B cell (primary cell): ENCODE data around the gene ZNF836. TPM values are rescaled to one million over a fixed set of nuclear protein-coding genes. Genes with fewer than 3 reads are reported as not detected.
"Not testable (repeated sequence)": the region's sequence is repeated elsewhere in the genome, so short reads cannot be mapped to it uniquely, and the experiment has no call there.

Experiments used
- ATAC-seq: fragments of 200-7000 bp; cut with Tn5 transposase; one replicate; pipeline ENCODE4 v1.10.0; 2021; ENCODE audit warnings: low read depth, mild to moderate bottlenecking, moderate number of reproducible peaks, moderate library complexity
- CTCF ChIA-PET: fragments of 350-600 bp; sonication (Branson Sonifier 250); formaldehyde crosslinking; loops from one replicate; lab custom pipeline; 2021; ENCODE audit warnings: antibody characterized with exemption, inconsistent platforms; lab: Charles Lee
- POLR2A ChIA-PET: fragments of 350-600 bp; sonication (Branson Sonifier 250); formaldehyde crosslinking; loops from one replicate; lab custom pipeline; 2021; ENCODE audit warnings: antibody characterized with exemption; lab: Charles Lee
- DNase-seq: peaks from one replicate; pipeline ENCODE4 v3.0.0; 2013
- H2AFZ ChIP-seq: 2 replicates; pipeline ENCODE4 v1.6.1; 2012; ENCODE audit warnings: mild to moderate bottlenecking, low read depth, low read length; ENCODE audit not compliant: insufficient read depth, poor library complexity, severe bottlenecking
- H3K27ac ChIP-seq, 2 donors: 1 replicate in 1 of 2; 2 replicates in 1 of 2; pipeline ENCODE4 v1.5.1; 2012 to 2013; ENCODE audit warnings: low read length in 2 of 2, mild to moderate bottlenecking in 2 of 2, moderate library complexity in 1 of 2
- H3K27me3 ChIP-seq, 4 experiments: fragments of 200-600 bp in 1 of 4; sonication (generic) in 1 of 4; replicated peaks in 1 of 4; 1 replicate in 2 of 4; 2 replicates in 2 of 4; pipeline versions ENCODE4 v1.6.1 to v1.7.0; 2013 to 2016; ENCODE audit warnings: low read length in 3 of 4, mild to moderate bottlenecking in 2 of 4, mixed read lengths in 1 of 4, moderate library complexity in 1 of 4; ENCODE audit not compliant: insufficient read depth in 4 of 4, control insufficient read depth in 3 of 4; ENCODE audit errors: control extremely low read depth in 1 of 4
- H3K36me3 ChIP-seq, 2 experiments: replicated peaks in 1 of 2; 1 replicate in 1 of 2; 2 replicates in 1 of 2; pipeline versions ENCODE4 v1.6.1 to v1.7.1; 2013; ENCODE audit warnings: low read length in 1 of 2; ENCODE audit not compliant: insufficient read depth in 2 of 2, control insufficient read depth in 1 of 2; ENCODE audit errors: control extremely low read depth in 1 of 2, extremely low read depth in 1 of 2
- H3K4me1 ChIP-seq, 2 donors: fragments of 200-600 bp in 1 of 2; sonication (generic) in 1 of 2; 1 replicate in 1 of 2; 2 replicates in 1 of 2; pipeline versions ENCODE4 v1.5.1 to v1.6.1; 2013 to 2017; ENCODE audit warnings: low read length in 2 of 2; ENCODE audit not compliant: control insufficient read depth in 2 of 2, insufficient read depth in 2 of 2
- H3K4me2 ChIP-seq: replicated peaks from 2 replicates; pipeline ENCODE3; 2012; ENCODE audit warnings: mild to moderate bottlenecking, low read depth, low read length; ENCODE audit not compliant: poor library complexity, severe bottlenecking
- H3K4me3 ChIP-seq, 5 experiments: fragments of 200-600 bp in 1 of 5; sonication (generic) in 1 of 5; 1 replicate in 3 of 5; 2 replicates in 2 of 5; pipeline versions ENCODE4 v1.5.1 to v1.7.0; 2011 to 2016; ENCODE audit warnings: low read length in 4 of 5, mild to moderate bottlenecking in 4 of 5, low read depth in 2 of 5, control low read depth in 1 of 5, moderate library complexity in 1 of 5; ENCODE audit not compliant: insufficient read depth in 1 of 5; ENCODE audit errors: control extremely low read depth in 1 of 5, extremely low read depth in 1 of 5
- H3K79me2 ChIP-seq: fragments of 200-600 bp; sonication (generic); one replicate; pipeline ENCODE4 v1.6.0; 2016; ENCODE audit warnings: low read length; ENCODE audit not compliant: control insufficient read depth, insufficient read depth
- H3K9ac ChIP-seq: fragments of 200-600 bp; sonication (generic); 2 replicates; pipeline ENCODE4 v1.6.1; 2017; ENCODE audit warnings: mild to moderate bottlenecking, low read length, moderate library complexity
- H3K9me3 ChIP-seq, 3 donors: one replicate each; pipeline versions ENCODE4 v1.6.1 to v1.7.1; 2013; ENCODE audit warnings: low read length in 2 of 3; ENCODE audit not compliant: control insufficient read depth in 2 of 3, insufficient read depth in 1 of 3; ENCODE audit errors: control extremely low read depth in 1 of 3
- H4K20me1 ChIP-seq: 2 replicates; pipeline ENCODE4 v1.6.0; 2012; ENCODE audit warnings: mild to moderate bottlenecking, low read length; ENCODE audit not compliant: insufficient read depth, control insufficient read depth, poor library complexity, severe bottlenecking
- H3K27ac Mint-ChIP-seq: one replicate; pipeline ENCODE4 v1.8.0; 2021; ENCODE audit warnings: mixed read lengths
- H3K27me3 Mint-ChIP-seq: one replicate; pipeline ENCODE4 v1.8.0; 2021; ENCODE audit warnings: mixed read lengths
- H3K4me1 Mint-ChIP-seq: one replicate; pipeline ENCODE4 v1.8.0; 2021; ENCODE audit warnings: mixed read lengths
- H3K4me3 Mint-ChIP-seq: one replicate; pipeline ENCODE4 v1.8.0; 2021; ENCODE audit warnings: mixed read lengths
- H3K9me3 Mint-ChIP-seq: one replicate; pipeline ENCODE4 v1.8.0; 2022; ENCODE audit warnings: mixed read lengths; ENCODE audit not compliant: insufficient read depth
- CTCF ChIP-seq: fragments of 200-600 bp; IDR thresholded peaks from one replicate; pipeline ENCODE4 v1.8.0; 2022; ENCODE audit warnings: antibody characterized with exemption, mild to moderate bottlenecking
- EZH2 ChIP-seq: IDR thresholded peaks from 2 replicates; pipeline ENCODE4 v1.6.1; 2012; ENCODE audit warnings: borderline replicate concordance, low read depth, mild to moderate bottlenecking, moderate library complexity, low read length; ENCODE audit not compliant: insufficient read depth, poor library complexity, severe bottlenecking
- WGBS: methylation state at CpG from one replicate; pipeline ENCODE4 v1.1.5; 2013; ENCODE audit warnings: missing lambda C conversion rate; ENCODE audit not compliant: insufficient coverage; 5-methylcytosine and 5-hydroxymethylcytosine counted together
- intact Hi-C: fragments of 100-400 bp; cut with micrococcal nuclease; formaldehyde crosslinking; loops from one replicate; pipeline ENCODE4 v1.10.0; 2022
- polyA plus RNA-seq: library from polyadenylated mRNA; depleted of rRNA; stranded (reverse); fragments of >200 nt; gene quantifications from 2 replicates; pipeline ENCODE4 v1.2.3, GENCODE V29; 2012
- total RNA-seq, 2 donors: library from RNA; stranded (reverse); fragments of 120-200 nt in 1 of 2; gene quantifications; 1 replicate in 1 of 2; 2 replicates in 1 of 2; pipeline versions ENCODE4 v1.2.3 to v1.2.4, GENCODE V29; 2013 to 2022

Gene ZNF836
- total and polyA plus RNA-seq, 2 donors (not counting 1 experiment from before 2014, with no cell fraction given) = 8.1 to 46.4 TPM

GRCh38 chr19:52206481-52206880, 35.1 kb upstream of the ZNF836 start:
- no peak overlapping the region for H3K9ac ChIP-seq
- H2AFZ ChIP-seq = no peak overlapping the region
- H3K4me2 ChIP-seq = no peak overlapping the region
- no peak overlapping the region for H3K27ac ChIP-seq
- no peaks in the 10 kb centered on the region for H3K9me3 ChIP-seq
- peaks cover 95% of the 10 kb centered on the region for H4K20me1 ChIP-seq
- H3K36me3 ChIP-seq = peaks cover 9 to 92% of the 10 kb centered on the region in 2 experiments
- Mint-ChIP-seq H3K9me3 (no peaks in the 10 kb centered on the region), H3K27ac (no peak overlapping the region), H3K4me1 (peaks cover 17% of the 10 kb centered on the region), H3K27me3 (no peaks in the 10 kb centered on the region), H3K4me3 (no peak overlapping the region)
- ChIA-PET POLR2A (no interaction called here), CTCF (no interaction called here)
- no peaks in the 10 kb centered on the region for H3K27me3 ChIP-seq
- no peak for TF ChIP-seq EZH2
- TF ChIP-seq CTCF = no peak
- no peak for DNase-seq
- intact Hi-C loops = no loop called here
- no peak overlapping the region for H3K4me3 ChIP-seq
- H3K4me1 ChIP-seq = no peaks in the 10 kb centered on the region
- 100% methylated on average over 5 of the region's 5 CpGs for WGBS
- H3K79me2 ChIP-seq = peaks cover 87% of the 10 kb centered on the region
- ATAC-seq = no peak

GRCh38 chr19:52200755-52201391, 29.5 kb upstream of the ZNF836 start:
- H3K4me3 ChIP-seq, H3K4me1 ChIP-seq, H3K27ac ChIP-seq, H3K27me3 ChIP-seq, H2AFZ ChIP-seq, H3K9me3 Mint-ChIP-seq, H3K4me2 ChIP-seq, intact Hi-C loops, H3K9ac ChIP-seq, POLR2A ChIA-PET, H3K9me3 ChIP-seq, ATAC-seq, DNase-seq, H3K4me3 Mint-ChIP-seq, H3K27me3 Mint-ChIP-seq, H3K27ac Mint-ChIP-seq: not testable (repeated sequence)
- CTCF ChIA-PET = interaction anchor here (1.4 kb wide), 1 partner anchor 63 kb away, joined by 4 read pairs; no protein-coding TSS in a partner anchor
- Histone ChIP-seq H3K79me2 (peaks cover 97% of the 10 kb centered on the region), H4K20me1 (peaks cover 95% of the 10 kb centered on the region), H3K36me3 (peaks cover 9 to 87% of the 10 kb centered on the region in 2 experiments)
- 96% methylated on average over 13 of the region's 17 CpGs for WGBS
- H3K4me1 Mint-ChIP-seq = peaks cover 44% of the 10 kb centered on the region
